HG03432 (cell line): ENCODE measurements around the gene MRPS18A.
A peak's percentile ranks its signal among the peaks of the same experiment; 100 is the strongest.

Experiments
- ATAC-seq: cut with Tn5 transposase; IDR thresholded peaks from one replicate; pipeline ENCODE4 v1.9.1; 2021; ENCODE audit warnings: mild to moderate bottlenecking, moderate library complexity; ENCODE audit not compliant: unreplicated experiment

Gene MRPS18A

DNA sequence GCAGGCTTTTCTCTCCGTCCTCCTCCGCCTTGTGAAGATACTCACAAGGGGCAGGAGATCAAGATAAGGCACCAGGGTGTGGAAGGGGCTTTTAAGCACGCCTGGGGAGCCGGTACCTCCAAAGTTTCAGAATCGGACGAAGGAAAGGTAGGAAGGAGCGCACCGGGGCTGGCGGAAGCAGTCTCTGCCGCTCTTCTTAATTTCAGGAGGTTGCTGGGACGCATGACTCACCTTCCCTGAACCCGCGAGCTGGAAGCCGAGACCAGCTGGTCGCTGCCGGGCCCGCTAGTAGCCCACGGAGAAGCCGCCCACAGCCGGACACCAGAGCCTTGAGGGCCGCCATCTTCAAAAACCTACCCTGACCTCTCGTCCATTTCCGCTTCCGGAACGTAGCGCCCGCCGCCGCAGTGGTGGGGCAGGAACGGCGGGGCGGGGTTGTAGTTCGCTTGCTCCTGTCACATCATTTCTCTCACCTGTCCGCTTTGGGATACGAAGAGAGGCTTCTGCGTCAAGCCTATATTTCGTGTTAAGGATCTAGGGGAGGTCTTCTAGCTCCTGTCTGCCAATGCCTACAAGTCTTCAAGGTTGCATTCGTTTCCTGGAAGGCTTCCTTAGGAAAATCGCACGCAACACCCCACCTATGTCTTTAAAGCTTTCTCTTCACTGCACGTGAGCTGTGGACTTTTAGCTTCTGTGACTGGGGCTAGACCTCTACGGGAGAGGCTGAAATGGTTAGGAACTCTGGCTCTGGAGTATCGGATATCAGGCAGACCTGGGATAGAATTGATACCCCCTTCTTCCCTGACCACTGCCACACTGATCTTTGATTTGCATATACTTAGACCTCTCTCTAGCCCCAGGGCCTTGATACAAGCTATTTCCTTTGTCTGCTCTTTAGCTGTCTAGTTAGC, at the start of gene MRPS18A:
Gene MRPS18A (minus strand): TSS at position 355 of the 911 bp plus-strand sequence. CDS start 12 bp downstream, at position 343.
- peak; percentile 94 for ATAC-seq

DNA sequence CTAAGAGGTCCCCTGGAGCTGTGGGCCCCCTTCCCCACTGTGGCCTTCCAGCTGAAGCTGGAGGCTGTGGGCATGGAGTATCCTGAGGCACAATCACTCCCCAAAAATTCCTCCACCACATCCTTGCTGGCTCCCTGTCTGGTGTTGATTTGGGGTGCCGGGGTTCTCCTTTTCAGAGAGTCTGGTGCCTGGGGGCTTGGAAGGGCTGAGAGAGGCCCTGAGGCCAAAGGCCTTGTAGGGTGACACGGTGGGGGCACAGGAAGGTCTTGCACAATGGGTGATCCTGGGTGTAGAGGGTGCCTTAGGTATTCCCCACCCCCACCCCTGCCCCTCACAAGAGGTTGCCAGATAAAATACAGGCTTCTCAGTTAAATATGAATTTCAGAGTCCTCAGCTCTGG, 49.3 kb upstream of the MRPS18A start:
- no peak for ATAC-seq

DNA sequence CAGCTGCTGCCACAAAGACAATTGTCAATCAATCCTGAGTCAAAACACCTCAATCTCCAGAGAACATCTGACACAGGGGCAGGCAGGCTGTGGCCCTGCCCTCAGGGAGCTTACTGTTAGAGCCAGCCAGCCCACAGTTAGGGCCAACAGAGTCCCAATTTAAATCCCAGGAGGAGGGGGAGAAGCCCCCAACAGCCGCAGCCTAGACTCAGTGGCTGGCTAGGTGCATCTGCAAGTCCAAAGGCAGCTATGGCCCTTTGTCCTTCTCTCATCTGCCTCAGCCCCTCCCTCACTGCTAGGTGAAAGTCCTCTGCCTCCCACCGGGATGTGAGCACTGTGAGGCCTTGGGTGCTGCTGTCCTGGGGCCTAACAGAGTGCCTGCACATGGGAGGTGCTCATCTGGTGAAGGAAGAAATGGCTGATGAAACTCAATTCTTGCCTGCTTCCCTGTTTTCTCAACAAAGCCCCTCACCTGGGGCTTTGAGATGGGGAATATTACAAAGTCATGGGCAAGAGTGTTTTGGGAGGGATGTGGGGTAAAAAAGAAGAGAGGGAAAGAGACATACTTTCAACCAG, 48.7 kb upstream of the MRPS18A start:
- no peak for ATAC-seq

DNA sequence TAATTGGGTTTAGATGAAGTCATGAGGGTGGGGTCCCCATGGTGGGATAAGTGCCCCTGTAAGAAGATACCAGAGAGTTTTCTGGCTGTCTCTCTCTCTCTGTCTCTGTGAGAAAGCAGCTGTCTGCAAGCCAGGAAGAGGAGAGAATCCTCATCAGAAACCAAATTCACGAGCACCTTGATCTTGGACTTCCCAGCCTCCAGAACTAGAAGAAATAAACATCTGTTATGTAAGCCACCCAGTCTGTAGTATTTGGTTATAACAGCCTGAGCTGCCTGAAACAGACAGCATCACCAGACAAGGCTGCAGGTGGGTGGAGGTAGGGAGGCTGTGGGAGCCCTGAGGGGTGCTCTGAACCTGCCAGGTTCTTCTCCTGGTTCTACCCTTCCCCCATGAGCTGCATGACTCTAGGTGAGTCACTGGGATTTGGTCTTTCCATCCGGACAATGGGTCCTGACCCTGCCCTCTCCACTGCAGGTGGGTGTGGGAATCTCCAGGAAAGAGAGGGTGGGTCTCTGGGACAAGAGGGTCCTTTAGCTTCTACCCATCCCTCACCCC, 48.1 kb upstream of the MRPS18A start:
- ATAC-seq = no peak

DNA sequence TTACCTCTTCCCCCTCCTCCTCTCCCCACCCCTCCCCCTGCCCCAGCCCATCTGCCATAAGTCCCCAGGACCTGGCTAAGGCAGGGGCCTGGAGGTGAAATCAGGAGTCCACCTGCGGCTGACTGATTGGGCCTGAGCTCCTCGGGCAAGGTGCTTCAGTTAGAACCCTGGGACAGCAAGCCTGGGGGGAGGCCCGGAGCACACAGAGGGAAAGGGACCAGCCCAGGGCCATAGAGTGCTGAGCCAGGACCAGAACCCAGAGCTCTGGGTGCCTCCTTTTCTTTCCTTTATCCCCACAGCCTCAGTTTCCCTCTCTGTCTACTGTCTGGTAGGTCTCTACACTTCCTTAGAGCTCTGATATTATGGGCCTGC, 46.7 kb upstream of the MRPS18A start:
- peak; percentile 20 for ATAC-seq

DNA sequence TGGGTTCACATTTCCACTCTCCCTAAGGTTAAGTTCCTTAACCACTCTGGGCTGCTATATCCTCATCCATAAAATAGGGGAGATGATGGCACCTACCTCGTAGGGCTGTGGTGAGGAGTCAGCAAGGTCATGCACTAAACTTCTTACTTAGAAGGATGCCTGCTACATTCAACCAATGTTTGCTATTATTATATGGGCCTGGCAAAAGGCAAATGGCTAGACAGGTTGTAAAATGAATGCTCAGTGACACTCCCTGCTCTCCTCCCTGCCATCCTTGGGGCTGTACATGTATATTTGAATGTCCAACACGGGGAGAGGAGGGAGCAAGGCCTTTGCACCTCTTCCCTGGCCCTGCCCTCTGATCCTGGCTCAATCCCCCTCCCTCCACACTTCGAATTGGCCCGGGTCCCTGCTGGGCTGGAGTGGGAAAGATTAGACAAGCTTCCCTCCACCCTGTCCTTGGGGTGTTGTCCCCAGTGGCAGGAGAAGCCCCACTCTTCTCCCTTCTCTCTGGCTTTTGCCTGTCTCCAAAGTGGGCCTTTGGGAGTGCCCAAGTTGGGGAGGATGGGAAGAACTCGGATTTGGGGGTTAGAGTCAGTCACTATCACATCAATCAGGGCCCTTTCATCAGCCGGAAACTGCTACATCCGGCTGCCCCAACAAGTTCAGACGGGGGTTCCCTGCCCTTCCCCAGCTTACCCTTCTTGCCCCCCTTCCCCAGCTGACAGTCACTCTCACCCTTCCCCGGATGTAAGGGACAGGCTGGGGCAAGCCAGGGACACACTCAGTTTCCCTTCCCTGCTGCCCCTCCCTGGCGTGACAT, 46.1 kb upstream of the MRPS18A start:
- peak; percentile 87 for ATAC-seq

DNA sequence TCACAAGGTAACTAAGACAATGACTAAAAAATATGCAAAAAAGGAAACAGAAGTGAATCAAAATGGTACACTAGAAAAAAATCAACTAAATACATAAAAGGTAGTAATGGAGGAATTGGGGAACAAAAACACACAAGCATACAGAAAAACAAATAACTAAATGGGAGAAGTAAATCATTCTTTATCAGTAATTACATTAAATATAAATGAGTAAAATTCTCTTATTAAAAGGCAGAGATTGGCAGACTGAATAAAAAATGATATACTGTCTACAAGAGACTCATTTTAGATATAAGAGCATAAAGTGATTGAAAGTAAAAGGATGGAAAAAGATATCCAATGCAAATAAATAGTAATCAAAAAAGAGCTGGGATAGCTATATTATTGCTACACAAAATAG, 43.0 kb upstream of the MRPS18A start:
- no peak for ATAC-seq

DNA sequence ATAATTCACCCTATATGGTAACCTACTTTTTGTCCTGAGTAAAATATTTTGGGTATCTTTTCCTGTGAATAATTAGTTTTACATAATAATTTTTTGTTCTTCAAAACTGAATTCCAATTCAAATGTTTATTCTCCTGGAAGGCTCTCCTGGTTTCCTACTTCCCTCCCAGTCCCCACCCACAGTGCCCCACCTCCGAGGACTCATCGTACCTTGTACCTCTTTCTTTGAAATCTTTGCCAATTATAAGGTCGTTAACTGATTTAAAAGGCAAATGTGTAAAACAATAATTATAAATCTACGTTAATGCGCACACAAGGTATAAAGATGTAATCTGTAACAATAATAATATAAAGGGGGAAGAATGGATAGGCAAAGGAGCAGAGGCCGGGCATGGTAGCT, 41.9 kb upstream of the MRPS18A start:
- ATAC-seq = no peak

DNA sequence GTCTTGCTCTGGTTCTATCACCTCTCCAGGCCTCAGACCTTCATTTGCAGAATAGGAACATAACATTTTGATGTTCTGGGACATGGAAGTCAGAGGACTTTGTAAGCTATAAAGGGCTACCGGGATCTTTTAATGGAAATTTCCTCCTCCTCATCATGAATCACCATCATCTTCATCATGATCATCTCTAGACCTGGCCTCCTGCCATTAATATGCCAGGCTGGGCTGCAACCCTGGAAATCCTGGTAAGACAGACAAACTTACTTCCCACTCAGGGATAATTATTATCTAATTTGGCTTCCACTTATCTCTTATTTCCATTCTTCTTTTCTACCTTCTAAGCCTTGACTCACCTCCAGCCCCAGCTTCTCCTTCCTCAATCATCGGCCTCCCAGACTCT, 41.0 kb upstream of the MRPS18A start:
- ATAC-seq = no peak

DNA sequence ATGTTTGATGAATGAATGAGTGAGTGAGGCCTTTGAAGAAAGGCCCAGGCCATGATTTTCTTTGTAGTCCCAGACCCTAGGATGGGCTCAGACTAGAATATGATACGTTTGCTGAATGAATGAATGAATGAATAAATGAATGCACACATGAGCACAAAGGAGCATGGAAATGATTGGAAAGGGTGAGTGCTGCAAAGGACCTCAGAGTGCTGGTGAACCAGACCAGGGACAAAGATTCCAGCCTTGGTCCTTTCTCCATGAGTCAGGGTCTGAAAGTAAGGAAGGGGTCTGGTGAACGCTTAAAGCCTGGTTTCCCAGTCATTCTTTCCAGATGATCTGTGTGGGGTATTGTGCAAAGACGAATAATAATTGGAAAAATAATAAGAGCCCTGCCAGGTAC, 40.0 kb upstream of the MRPS18A start:
- no peak for ATAC-seq

DNA sequence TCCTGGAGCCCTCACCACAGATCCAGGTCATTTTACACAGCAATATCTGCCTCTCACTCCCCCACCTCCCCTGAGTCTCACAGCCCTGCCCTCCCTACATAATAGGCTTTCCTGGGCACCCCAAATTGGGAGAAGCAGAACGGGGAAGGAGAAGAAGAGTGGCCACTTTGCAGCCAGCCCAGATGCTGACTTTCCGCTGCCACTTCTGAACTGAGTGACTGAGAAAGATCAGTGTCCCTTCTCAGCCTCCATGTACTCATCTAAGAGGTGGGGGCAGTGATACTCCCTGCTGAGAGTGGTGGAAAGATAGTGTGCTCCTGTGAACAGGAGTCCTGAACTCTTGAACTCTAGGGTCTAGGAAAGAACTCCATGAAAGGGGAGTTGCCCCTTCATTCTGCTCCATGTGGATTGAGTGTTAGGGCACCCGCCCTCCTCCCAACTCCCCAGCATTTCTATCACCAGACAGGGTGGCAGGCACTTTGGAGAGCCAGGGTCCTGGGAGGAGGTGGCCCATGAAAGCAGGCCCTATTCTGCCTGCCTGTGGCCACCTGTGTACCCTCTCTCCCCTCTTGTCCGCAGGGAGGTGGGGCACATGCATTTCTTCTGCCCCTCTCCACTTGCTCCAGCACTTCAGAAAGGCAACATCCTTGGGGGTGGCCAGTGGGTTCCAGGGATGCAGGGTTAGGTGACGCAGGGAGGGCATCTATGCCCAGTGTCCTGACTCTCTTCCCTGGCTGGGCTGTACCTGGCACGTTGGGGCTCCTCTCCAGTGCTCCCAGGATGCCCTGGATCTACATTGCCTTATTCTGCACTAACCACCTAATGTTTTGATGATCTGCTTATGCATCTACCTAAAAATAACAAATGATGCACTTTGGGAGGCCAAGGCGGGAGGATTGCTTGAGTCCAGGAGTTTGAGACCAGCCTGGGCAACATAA, 38.3 kb upstream of the MRPS18A start:
- no peak for ATAC-seq

DNA sequence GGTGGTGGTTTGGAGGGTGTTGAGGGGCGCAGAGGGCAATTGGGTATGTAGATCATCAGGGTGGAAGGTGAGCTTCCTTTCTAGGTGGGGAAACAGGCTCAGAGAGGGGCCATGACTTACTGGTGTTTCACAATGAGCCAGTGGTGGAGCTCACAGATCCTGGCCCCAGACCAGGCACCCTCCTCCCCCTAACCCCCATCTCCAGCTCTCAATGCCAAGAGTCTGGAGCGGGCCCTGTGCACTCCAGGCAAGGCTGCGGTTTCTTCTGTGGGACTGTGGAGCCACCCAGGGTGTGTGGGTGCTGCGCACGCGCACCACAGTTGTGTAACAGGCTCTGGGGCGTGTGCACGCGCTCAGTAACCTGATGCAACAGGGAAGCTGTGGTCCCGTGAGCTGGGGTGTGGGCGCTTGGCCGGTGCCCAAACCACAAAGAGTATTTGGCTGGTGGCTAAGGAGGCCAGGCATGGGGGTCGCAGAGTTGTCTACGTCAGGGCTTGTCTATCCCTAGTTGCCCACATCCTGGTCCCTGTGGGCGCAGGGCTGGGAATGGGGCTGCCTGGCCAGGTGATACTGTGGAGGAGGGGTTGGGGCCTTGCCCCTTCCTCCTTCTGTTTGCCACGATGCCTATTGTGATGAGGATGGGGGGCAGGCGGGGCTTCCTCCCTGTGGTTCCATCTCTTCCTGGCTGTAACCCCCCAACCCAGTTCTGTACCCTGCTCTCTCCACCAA, 37.5 kb upstream of the MRPS18A start:
- peak; percentile 86 for ATAC-seq

DNA sequence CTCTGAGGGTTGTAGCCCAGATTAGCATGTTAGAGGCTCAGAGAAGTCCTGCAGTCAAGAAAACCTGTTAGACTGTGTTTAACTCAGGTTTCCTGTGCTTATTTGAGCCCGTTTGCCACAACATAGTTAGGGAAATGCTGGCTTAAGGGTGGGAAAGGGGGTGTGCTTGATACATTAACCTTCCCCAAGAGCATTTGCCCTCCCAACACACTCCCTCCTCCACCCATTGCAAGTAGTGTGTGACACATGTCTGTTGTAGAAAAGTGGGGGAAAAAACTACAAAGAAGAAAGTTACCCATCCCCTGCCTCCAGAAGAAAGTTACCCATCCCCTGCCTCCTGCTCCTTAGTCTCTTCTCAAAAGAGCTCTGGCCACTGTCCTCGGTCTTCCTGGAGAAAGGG, 36.8 kb upstream of the MRPS18A start:
- ATAC-seq = no peak

DNA sequence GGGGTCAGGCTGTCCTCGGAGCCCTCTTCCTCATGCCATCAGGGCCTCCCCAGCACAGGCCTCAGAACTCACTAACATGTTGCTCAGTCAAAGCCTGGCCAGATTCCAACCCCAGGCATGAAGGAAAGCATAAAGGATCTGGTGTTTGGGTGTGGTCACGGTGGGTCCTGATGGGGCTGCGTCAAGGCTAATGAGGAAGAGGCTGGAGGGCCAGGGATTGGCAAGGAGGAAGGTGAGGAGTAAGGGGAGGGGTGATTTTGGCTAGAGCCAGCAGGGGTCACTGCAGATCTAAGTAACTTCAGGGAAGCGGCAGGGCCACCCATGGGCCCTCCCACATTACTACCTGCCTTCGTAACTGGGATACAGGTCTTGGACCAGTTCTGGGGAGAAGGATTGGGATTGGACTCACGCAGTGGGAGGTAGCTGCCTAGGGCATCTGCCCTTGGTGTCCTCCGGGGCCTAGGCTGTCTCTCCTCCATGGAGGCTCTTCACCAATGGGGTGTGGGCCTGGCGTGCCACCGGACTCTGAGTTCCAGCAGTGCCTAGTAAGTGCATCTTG, 36.2 kb upstream of the MRPS18A start:
- peak; percentile 63 for ATAC-seq

DNA sequence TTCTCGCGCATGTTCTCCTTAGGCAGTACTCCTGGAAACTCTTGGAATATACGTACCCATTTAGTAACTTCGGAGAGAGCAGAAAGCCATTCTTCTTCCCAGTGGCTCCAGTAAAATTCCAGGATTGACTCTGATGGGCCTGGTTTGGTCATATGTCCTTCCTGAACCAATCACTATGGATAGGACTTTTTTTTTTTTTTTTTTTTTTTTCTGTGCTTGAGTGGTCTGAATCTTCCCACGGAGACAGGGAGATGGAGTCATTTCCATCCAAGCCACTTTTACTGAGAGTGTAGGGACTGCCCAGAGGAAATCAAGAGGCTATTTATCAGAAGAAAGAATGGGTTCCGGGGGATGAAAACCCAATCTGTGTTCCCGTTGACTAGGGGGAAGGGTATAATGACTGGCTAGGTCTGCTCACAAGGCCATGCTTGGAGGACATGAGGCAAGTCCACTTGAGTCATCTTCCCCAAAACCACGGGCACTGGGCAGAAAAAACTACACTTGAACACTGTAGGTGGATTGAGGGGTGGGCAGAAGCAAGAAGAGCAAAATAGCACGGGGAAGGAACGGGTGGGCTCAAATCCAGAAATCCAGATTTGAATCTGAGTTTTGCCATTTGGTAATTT, 35.4 kb upstream of the MRPS18A start:
- ATAC-seq = no peak

DNA sequence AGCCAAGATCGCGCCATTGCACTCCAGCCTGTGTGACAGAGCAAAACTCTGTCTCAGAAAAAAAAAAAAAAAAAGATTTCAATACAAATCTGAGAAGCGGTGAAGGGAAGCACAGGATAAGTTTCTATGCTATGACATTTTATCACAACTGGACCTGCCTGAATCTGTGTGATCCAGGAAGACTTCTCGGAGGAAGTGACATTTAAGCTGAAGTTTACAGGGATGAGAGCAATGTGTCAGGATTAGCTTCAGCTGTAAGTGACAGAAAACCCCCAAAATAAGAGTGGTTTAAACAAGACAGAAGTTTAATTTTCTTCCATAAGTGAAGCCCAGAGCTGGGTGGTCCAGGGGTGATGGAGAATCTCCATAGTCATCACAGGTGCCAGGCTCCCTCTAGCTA, 33.4 kb upstream of the MRPS18A start:
- no peak for ATAC-seq

DNA sequence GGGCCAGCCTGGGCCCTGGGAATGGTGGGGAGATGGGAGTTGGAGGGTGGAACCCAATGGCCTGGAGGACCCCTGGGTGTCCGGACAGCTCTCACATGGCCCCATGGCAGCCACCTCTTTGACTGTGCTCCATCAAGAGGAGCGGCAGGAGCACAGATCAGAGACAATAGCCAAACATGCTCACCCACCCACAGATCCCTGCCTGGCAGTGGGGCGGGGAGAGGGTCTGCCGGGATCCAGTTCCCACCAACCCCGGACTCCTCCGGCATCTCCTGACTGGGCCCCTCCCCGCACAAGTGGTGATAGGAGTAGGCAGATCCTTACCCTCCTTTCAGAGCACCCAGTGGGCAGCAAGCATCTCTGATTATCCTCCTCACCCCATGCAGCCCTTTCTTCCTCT, 31.9 kb upstream of the MRPS18A start:
- no peak for ATAC-seq

DNA sequence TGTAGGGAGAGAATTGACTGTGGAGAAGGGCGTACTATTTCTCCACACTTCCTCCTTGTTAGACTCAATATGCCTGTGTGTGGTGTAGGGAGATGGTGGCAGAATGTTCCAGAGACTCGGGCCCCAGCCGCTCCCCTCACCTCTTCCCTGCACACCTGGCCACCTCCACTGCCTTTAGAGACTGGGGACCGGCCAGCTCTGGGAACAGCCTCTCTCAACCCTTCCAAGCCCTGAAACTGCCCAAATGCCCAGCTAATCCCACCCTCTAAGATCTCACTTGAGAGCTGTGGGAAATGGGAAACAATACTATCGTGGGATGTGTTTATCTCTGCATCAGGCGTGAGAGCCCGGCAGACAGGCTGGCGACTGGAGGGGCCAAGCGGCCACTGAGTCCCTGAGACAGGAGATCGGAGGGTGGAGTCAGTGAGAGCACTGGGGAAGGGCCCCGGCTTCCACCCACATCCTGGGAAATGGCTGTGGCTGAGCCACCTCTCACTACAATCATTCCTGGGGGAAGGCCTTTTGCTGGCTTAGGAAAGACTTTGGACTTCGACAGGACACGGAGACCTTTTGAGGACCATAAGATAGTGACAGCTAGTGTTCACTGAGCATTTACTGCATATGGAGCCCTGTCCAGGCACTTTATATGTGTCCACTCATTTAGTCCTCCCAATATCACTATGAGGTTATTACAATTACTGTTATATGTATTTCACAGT, 31.0 kb upstream of the MRPS18A start:
- ATAC-seq = no peak
